NCI-H345 treated with DMSO at 0.1 percent for 48 hours (cell line): ENCODE measurements around the gene NUAK1.

ENCODE experiments used
- DNase-seq: peaks from one replicate; lab custom pipeline; 2025; ENCODE audit not compliant: unreplicated experiment; lab: John Stamatoyannopoulos, UW

The NUAK1 gene

DNA sequence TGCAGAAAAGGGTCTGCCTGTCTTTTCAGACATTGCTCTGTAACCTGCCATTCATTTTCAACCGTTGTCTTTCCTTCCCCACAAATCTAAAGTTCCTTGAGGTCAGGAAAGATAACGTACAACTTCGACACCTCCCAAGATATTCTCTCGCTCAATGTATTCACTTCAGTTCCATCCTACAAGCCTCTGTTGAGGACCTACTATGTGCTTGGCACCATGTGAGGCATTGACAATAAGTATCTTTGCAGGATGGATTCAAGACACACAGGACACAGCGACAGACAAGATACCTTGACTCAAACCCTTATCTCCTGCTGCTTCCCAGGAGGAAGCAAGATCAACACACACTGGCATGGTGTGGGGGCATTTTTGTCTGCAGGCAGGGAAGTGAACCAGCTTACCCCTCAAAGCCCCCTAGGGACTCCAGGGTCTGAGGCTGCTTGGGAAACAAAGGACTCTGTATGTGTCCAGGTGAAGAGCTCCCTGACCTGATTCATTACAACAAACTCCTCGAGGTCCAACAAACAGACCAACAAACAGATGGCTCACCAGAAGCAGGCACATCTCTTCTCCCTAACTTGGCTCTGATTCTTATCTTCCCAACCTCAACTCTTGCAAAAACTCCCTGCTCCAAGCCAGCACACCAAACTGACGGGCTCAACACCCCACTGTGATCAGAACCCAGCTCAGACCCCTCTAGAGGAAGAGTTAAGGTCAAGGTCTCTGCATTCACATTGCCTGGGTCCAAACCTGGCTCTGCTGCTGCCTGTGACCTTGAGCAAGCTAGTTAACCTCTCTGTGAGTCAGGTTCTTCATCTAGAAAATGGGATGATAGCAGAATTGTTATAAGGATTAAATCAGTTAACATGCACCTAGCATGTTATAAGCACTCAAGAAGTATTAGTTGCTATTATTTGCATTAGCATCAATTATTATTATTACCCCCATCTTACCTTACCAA lies 6.3 kb downstream of the NUAK1 start:
- no peak for DNase-seq

- no peak for DNase-seq
Observed at GRCh38 chr12:106131676-106132075, 7.1 kb downstream of the NUAK1 start.

DNA sequence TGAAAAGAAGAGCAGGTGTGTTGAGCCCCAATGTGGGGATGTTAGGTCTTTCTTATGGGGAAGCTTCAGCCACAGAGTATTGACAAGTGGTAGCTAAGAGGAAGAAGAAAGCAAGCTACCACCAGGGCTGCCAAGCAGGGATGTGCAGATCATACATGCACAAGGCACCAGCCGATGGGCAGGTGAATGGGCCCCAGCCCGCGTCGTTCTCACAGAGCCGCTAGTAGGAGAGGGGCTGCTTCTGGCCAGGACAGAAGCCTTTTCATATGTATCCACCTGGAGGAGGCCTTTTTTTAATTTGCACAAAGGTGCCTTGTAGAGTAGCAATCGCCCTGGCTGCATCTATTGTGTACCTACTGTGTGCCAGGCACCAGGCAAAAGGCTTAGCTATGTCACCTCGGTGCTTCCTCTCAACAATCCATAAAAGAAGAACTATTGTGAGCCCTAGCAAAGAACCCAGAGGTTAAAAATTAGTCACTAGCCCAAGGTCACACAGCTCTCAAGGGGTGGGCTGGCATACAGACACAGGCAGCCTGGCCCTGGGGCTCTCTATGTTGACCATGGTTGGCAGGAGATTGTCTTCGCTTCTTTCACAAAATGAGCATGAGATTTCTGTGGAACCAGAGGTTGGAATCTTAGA lies 8.2 kb downstream of the NUAK1 start:
- no peak for DNase-seq

DNA sequence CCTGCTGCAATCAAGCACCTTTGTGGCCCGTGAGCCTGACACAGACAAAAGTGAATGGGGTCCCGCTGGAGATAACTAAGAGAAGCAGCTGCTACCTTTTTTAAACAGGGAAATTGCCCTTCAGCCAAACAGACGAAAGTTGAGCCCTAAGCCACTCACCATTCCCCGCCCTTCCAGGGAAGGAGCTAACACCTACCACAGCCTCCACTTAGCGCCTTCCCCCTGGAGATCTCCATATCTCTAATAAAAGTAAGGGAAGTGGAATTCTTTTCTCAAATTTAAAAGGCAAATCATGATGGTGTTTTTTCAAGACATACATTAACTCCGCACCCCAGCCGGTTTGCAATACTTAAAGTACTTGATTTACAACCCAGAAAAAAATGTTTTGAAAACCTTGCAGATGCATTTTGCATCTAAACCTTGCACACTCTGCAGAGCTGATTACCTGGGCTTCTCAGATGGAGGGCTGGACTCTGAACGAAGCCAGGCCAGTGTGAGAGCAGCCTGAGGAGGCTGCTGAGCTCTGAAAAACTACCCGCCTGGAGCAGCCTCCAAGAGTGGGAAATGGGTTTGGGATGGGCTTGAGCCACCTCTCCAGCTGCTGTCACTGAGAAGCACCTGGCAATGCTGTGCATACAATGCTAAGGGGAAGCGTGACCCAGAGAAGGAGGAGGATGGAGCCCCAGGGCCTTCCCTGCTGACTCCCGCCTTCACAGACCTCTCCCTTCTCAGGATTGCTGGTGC lies 10.0 kb downstream of the NUAK1 start:
- DNase-seq: peak; percentile 61

DNA sequence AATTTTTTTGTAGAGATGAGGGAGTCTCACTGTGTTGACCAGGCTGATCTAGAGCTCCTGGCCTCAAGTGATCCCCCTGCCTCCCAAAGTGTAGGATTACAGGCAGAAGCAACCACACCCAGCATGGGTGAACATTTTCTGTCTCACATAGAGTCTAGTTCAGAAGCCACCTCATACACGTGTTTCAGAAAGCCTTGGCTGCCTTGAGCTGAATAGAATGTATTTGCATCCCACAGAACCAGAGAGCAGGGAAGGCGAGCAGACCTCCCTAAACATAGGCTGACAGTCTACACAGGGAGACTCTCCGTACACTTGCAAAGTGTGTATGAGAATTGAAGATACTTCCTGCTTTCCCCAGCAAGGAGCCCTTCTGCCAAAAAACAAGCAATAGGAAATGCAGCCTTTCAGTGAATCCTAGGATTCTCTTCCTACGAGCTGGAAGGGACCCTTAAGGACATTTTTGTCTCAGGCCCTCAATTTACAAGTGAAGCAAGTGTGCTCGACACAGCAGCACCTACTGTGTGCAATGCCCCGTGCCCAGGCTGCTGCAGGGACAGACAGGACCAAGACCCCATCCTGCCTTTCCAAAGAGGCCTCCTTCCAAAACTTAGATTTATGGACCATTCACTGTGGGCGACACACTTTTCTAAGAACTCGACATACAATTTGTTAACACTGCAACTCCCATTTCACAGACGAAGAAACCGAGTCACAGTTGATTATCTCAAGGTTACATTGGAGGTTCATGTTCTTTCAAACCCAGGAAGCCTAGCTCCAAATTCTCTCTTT lies 11.2 kb downstream of the NUAK1 start:
- no peak for DNase-seq

DNA sequence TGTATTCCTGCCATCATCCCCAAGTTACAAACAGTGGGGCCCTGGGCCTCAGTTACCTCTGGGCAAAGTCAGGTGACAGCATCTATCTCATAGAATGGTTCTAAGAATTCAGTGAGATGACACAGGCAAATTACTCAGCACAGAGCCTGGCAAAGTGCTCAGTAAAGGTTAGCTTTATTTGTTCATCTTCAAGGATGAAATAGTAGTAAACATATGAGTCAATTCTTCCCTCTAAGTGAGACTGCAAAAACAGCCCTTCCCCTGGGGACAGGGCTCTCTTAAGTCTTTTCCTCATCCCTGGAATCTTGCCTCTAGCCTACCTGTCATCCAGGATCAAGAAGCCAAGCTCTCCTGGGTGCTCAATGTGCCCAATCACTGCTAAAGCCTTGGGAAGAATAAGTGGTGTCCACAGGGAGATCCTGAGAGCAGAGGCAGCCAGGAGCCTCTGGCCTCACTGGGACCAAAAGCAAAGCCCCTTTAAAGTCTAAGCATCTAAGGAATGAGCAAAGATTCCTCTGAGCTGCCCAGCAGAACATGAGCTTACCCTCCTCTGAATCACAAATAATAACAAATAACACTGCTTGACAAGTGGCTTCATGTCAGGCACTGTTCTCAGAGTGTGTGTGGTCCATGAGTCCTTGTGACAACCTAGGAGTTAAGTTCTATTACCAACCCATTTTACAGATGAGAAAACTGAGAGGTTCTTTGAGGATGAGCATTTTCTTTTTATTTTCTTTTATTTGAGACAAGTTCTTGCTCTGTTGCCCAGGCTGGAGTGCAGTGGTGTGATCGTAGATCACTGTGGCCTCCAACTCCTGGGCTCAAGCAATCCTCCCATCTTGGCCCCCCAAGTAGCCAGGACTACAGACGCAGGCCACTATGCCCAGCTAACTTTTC lies 12.1 kb downstream of the NUAK1 start:
- DNase-seq: no peak

DNA sequence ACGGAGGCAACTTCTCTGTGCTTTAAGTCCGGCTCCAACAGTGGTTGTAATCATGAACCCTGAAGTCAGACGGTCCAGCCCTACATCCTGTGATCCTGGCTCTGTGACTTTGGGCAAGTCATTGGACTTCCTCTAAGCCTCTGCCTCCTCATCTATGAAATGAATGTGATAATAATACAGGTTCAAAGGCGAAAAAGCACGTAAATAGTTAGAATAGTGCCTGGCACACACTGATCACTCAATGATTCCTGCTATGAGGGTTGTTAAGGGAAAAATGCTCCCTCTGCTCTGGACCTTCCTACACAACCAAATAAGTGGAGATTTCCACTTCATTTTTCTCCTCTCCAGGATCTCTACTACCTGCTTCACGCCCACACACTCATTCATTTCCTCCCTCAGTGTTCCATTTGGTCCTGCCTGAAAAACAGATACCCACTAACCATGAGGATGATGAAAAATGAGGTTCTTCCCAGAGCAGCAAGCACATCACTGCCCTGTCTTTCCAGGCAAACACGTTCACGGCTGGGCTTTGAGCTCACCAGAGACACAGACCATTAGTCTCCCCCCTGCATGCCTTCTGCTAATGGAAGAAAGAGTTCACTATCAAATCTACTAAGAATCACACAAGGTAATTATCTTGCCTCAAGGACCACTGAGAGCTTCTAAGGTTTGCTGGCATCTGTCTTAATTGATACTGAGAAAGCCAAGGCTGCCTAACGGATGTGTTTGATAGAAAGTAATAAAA lies 13.2 kb downstream of the NUAK1 start:
- DNase-seq: no peak

DNA sequence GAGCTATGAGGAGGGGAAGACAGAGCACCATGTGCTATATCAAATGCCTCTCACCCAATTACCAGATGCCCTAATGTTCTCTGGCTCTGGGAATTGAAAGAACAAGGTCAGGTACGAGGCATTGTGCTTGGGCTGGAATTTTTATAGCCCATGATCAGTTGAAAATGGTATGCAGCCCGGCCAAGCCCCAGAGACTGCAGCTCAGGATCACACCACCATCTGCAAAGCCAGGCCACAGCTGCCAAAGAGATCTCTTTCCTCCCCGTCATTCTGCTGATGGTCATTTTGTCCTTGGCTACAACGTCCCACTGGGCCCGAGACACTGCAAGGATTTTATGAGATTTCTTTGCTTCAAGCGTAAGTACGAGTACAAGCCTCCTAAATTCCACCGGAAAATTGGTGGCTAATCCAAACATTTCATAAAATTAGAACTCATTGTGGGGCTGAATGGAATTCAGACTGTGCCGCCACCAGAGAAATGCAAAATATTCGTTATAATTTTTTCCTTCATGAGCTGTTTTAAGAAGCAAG lies 15.1 kb downstream of the NUAK1 start:
- DNase-seq: no peak

- no peak for DNase-seq
Observed at GRCh38 chr12:106123110-106123509, 15.6 kb downstream of the NUAK1 start.

DNA sequence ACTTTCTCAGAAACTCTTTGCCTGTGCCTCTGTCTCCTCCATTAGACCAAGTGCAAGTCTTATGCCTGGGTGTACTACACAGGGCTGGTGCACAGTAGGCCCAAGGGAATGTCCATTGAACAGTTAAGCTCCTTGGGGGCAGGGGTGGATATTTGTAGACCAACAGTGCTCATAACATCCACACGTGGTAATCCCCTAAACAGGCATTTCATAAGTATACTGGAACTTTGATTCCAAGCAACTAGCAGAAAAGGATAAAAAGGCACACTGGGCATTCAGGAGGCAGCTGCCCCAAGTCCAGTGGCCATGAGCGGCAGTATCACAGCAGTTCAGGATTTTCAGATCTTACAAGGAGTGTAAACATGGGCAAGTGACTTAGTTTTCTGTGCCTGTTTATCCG lies 16.8 kb downstream of the NUAK1 start:
- no peak for DNase-seq

DNA sequence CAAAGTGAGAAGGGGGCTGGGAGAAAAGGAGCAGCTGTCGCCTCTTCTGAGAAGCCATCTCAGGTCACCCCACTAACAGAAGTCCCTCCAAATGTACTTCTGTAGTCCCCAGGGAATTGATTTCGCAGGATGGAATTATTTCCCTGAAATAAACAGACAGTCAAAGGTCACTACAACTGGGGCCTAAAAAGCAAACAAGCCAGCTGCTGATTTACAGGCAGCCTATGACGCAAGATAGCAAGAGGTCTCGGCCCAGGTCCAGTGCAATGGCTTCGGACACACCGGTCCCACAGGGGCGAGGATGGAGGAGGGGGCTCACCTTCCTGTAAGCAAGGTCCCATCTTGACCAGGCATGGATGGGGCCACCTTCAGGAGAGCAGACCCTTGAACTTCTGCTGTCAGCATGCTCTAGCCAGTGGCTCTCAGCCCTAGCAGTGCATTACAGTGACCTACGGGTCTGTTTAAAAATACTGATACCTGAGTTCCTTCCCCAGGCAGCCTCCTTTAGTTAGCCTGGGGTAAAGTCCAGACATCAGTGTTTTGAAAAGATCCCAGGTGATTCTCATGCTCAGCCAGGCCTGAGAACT lies 18.1 kb downstream of the NUAK1 start:
- no peak for DNase-seq

DNA sequence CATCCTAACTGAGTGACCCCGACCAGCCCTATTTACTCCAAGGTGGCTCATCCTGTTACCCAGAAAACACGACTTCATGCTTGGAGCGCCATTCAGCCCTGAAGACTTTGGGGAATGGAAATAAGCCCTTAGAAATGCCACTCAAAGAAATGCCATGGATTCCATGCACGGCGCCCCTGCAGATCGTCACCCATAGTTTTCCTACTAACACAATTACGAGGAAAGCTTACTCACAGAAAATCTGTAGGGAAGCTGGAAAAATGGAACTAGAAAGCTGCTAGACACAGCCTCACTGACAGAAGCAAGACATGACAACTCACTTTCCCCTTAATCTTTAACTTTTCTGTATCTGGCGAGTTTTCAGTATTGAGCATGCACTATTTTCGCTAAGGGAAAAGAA lies 19.5 kb downstream of the NUAK1 start:
- DNase-seq: no peak

DNA sequence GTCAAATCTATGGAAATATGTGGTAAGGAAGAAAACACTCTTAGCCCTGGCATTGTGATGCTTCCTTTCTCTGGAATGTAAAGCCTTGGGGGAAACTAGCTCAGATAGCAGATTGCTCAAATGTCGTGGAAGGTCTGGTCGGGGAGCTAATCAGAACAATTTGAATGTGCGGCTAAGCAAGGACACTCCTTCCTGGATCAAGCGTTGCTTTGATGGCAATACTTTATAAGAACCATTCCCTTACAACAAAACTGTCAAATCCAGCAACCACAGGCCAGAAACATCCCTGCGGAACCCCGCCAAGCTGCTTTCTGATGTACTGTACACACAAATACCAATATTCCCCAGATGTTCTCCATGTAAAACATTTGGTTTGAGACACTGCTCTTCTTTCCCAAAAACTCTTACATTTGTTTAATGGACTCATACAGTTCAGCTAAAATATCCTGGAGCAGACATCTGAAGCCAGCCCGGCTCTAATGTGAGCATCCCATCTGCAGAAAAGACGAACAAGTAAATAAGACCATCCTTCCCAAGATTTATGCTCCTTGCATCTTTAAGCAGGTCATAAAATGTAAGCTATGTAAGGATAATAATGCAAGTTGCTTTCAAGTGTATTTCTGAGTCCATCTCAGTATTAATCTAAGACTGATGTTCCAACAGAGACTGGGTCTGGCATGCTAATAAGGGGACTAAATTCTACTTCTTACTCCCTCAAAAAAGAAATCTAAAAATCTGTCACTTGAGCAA lies 20.2 kb downstream of the NUAK1 start:
- no peak for DNase-seq

GRCh38 chr12:106115440-106115839 lies 23.3 kb downstream of the NUAK1 start:
- no peak for DNase-seq

DNA sequence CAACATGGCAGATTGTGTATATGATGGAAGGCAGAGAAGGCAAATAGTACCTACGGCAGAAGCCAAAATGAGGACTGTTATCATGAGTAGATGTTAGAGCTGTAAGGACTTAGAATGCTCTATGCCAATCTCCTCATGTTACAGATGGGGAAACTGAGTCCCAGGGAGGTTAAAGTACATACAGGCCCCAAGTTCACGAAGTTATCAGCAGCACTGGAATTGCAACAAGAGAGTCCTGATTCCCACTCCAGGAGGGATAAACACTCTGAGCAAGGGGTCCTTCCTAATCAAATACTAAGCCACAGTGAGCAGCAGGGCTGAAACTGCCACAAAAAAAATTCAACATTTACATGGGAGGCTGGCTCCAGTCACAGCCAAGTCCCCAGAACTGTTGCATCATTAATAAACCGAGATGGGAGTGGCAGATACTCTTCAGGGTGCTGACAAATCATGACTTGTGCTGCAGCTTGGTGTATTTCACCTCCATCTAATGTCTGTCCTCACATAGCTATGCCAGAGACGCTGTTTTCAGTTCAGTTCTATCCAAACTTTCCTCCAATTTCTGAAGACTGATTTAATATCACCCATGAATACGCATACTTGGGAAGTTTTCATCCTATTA lies 24.2 kb downstream of the NUAK1 start:
- no peak for DNase-seq

DNA sequence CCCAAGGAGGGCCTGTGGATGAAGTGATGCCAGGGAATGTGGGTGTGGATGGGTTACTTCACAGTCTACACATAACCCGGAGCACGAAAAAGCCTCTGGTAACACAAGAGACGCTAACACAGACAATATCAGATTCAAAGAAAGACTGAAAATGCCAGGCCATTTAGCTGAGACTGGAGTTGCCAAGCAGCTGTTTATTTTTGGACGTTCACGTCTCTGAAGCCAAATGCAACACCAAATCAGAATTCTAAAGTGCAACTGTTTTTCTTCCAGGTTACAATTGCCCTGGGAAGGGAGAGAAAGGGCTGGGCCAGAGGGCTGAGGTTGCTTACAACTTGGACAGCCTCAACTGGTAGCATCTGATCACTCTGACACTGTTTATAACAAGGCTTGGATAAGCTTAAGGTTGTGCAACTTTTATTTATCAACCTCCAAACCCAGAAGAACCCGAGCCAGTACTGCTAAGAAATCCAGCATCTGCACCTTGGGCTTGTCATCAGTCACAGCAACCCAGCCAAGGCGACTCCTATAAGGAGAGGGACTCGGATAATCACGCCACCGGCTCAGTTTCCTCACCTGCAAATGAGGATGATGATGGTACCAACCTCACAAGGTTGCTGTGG lies 24.8 kb downstream of the NUAK1 start:
- DNase-seq: no peak

DNA sequence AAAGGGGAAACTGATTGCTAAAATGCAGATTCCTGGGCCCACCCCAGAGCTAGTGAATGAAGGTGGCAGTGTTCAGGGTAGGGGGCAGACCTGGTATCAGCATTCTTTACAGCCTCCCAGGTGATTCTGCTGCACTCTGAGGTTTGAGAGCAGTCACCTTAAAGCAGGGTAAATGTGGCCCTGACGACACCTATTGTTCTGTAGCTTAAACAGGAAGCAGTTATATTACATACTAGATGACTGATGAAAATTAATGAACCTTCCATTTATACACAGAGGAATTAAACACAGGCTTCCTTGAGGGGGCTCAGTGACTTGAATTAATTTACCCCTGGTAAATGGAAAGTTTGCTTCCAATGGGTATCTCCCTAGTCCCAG lies 25.3 kb downstream of the NUAK1 start:
- no peak for DNase-seq
